CD4-positive, alpha-beta T cell treated with Interleukin-2 at 100 ng/mL for 4 hours (primary cell): ENCODE data around the gene ZRANB2.

ENCODE experiments used
- DNase-seq: peaks from one replicate; pipeline ENCODE4 v3.0.0-alpha.2; 2020; ENCODE audit warnings: low spot score

The ZRANB2 gene

GRCh38 chr1:71027991-71028390 lies 52.8 kb downstream of the ZRANB2 start:
- no peak for DNase-seq

GRCh38 chr1:71026093-71026492 lies 54.7 kb downstream of the ZRANB2 start:
- no peak for DNase-seq

- DNase-seq: no peak
Observed at GRCh38 chr1:71023515-71023914, 57.3 kb downstream of the ZRANB2 start.

- DNase-seq: no peak
Observed at GRCh38 chr1:71019233-71019969, 61.4 kb downstream of the ZRANB2 start.

- DNase-seq: no peak
Observed at GRCh38 chr1:71018791-71019190, 62.0 kb downstream of the ZRANB2 start.

GRCh38 chr1:71015745-71016144 lies 65.1 kb downstream of the ZRANB2 start:
- no peak for DNase-seq

GRCh38 chr1:71014178-71014579 lies 66.7 kb downstream of the ZRANB2 start:
- no peak for DNase-seq
